ENCODE measurements around the gene NDUFA12.
A peak's percentile ranks its signal among the peaks of the same experiment; 100 is the strongest.

NDUFA12 gene

DNA sequence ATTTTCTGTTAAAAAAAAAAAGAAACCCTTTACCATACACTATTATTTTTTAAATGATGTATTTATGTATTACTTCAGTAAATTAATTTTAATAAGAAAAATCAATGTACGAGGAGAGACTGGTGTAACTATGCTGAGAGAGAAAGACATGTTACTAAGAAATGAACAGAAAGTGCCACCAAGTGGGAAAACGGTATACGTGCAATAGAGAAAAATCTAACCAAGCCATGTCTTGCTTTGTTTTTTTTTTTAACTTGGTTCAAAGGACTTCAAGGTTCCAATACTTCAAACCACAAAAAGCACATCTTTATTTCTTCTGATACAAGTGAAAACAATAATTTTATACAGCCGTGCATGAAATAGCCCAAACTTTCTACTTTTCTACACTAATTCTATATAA is 22.9 kb downstream of the NDUFA12 start (continued):
- TF ChIP-seq, protein P1, sequence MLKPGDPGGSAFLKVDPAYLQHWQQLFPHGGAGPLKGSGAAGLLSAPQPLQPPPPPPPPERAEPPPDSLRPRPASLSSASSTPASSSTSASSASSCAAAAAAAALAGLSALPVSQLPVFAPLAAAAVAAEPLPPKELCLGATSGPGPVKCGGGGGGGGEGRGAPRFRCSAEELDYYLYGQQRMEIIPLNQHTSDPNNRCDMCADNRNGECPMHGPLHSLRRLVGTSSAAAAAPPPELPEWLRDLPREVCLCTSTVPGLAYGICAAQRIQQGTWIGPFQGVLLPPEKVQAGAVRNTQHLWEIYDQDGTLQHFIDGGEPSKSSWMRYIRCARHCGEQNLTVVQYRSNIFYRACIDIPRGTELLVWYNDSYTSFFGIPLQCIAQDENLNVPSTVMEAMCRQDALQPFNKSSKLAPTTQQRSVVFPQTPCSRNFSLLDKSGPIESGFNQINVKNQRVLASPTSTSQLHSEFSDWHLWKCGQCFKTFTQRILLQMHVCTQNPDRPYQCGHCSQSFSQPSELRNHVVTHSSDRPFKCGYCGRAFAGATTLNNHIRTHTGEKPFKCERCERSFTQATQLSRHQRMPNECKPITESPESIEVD (tag by site-specific recombination; IDR thresholded peaks at IDR 0.05): no peak
- TF ChIP-seq, protein P2, sequence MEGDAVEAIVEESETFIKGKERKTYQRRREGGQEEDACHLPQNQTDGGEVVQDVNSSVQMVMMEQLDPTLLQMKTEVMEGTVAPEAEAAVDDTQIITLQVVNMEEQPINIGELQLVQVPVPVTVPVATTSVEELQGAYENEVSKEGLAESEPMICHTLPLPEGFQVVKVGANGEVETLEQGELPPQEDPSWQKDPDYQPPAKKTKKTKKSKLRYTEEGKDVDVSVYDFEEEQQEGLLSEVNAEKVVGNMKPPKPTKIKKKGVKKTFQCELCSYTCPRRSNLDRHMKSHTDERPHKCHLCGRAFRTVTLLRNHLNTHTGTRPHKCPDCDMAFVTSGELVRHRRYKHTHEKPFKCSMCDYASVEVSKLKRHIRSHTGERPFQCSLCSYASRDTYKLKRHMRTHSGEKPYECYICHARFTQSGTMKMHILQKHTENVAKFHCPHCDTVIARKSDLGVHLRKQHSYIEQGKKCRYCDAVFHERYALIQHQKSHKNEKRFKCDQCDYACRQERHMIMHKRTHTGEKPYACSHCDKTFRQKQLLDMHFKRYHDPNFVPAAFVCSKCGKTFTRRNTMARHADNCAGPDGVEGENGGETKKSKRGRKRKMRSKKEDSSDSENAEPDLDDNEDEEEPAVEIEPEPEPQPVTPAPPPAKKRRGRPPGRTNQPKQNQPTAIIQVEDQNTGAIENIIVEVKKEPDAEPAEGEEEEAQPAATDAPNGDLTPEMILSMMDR (tag by site-specific recombination; IDR thresholded peaks at IDR 0.05): 0 out of 2 replicates have a peak, but pooled peaks have one; percentile 16

DNA sequence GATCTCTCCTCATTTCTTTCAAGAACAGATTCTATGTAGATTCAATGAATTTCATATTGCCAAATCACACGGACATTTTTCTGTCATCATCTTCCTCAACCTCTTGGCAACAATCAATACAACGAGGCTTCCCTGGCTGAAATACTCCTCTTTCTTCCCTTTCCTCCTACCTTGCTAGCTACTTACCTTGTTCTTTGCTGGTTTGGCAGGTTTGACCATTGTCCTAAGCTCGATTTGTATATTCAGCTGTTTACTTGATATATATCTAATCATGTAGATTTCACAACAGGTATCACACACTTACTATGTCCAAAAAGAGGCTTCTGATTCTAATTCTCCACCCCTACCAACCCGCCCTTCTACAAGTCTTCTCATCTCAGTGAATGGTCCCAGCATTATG is 23.6 kb downstream of the NDUFA12 start:
- TF ChIP-seq, protein P3, sequence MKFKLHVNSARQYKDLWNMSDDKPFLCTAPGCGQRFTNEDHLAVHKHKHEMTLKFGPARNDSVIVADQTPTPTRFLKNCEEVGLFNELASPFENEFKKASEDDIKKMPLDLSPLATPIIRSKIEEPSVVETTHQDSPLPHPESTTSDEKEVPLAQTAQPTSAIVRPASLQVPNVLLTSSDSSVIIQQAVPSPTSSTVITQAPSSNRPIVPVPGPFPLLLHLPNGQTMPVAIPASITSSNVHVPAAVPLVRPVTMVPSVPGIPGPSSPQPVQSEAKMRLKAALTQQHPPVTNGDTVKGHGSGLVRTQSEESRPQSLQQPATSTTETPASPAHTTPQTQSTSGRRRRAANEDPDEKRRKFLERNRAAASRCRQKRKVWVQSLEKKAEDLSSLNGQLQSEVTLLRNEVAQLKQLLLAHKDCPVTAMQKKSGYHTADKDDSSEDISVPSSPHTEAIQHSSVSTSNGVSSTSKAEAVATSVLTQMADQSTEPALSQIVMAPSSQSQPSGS (tag by site-specific recombination; IDR thresholded peaks at IDR 0.05; ENCODE audit: low read depth): no peak
- TF ChIP-seq ZNF138 (tag by site-specific recombination; IDR thresholded peaks at IDR 0.05; ENCODE audit: borderline replicate concordance) (no peak), ZFP3 (tag by site-specific recombination; IDR thresholded peaks at IDR 0.05; ENCODE audit: low read depth) (no peak), ZNF155 (tag by site-specific recombination; IDR thresholded peaks at IDR 0.05) (no peak), ZNF140 (tag by site-specific recombination; IDR thresholded peaks at IDR 0.05) (no peak), ZNF544 (tag by site-specific recombination; IDR thresholded peaks at IDR 0.05) (no peak), PRDM1 (tag by site-specific recombination; IDR thresholded peaks at IDR 0.05) (no peak), ZNF133 (tag by site-specific recombination; IDR thresholded peaks at IDR 0.05) (no peak), GFI1B (tag by site-specific recombination; IDR thresholded peaks at IDR 0.05) (no peak), ZNF311 (tag by site-specific recombination; IDR thresholded peaks at IDR 0.05; ENCODE audit: borderline replicate concordance) (no peak), ZNF521 (tag by site-specific recombination; IDR thresholded peaks at IDR 0.05) (no peak), MZF1 (tag by site-specific recombination; IDR thresholded peaks at IDR 0.05; ENCODE audit: borderline replicate concordance) (no peak), ZNF837 (tag by site-specific recombination; IDR thresholded peaks at IDR 0.05) (no peak), KLF10 (tag by site-specific recombination; IDR thresholded peaks at IDR 0.05) (no peak), SP3 (tag by site-specific recombination; IDR thresholded peaks at IDR 0.05) (no peak), ZNF624 (tag by site-specific recombination; IDR thresholded peaks at IDR 0.05) (no peak), ZBTB20 (tag by site-specific recombination; IDR thresholded peaks at IDR 0.05) (no peak), ZSCAN30 (tag by site-specific recombination; IDR thresholded peaks at IDR 0.05) (no peak)
- TF ChIP-seq, protein P4, sequence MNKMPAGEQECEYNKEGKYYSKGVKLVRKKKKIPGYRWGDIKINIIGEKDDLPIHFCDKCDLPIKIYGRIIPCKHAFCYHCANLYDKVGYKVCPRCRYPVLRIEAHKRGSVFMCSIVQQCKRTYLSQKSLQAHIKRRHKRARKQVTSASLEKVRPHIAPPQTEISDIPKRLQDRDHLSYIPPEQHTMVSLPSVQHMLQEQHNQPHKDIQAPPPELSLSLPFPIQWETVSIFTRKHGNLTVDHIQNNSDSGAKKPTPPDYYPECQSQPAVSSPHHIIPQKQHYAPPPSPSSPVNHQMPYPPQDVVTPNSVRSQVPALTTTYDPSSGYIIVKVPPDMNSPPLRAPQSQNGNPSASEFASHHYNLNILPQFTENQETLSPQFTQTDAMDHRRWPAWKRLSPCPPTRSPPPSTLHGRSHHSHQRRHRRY (tag by site-specific recombination; IDR thresholded peaks at IDR 0.05): no peak
- TF ChIP-seq, protein P5, sequence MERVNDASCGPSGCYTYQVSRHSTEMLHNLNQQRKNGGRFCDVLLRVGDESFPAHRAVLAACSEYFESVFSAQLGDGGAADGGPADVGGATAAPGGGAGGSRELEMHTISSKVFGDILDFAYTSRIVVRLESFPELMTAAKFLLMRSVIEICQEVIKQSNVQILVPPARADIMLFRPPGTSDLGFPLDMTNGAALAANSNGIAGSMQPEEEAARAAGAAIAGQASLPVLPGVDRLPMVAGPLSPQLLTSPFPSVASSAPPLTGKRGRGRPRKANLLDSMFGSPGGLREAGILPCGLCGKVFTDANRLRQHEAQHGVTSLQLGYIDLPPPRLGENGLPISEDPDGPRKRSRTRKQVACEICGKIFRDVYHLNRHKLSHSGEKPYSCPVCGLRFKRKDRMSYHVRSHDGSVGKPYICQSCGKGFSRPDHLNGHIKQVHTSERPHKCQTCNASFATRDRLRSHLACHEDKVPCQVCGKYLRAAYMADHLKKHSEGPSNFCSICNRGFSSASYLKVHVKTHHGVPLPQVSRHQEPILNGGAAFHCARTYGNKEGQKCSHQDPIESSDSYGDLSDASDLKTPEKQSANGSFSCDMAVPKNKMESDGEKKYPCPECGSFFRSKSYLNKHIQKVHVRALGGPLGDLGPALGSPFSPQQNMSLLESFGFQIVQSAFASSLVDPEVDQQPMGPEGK (tag by site-specific recombination; IDR thresholded peaks at IDR 0.05): no peak
- no peaks in the 10 kb centered on the region for H3K4me1 ChIP-seq (ENCODE audit: control insufficient read depth, insufficient read depth, low read length)
- H3K36me3 ChIP-seq (ENCODE audit: control insufficient read depth in 2 of 2, insufficient read depth in 1 of 2, low read length in 2 of 2): no peaks in the 10 kb centered on the region; a peak in 1 of 3 replicates
- no peak overlapping the region for H3K4me3 ChIP-seq (ENCODE audit: low read depth, low read length)
- POLR2A ChIA-PET: no interaction called here
- H3K27ac ChIP-seq (ENCODE audit: extremely low read depth, low read depth, low read length): no peak overlapping the region
- no peaks in the 10 kb centered on the region for H3K9me3 ChIP-seq (ENCODE audit: control insufficient read depth, insufficient read depth, low read depth, low read length)
- CTCF ChIA-PET: interaction anchor here (0.7 kb wide), 1 partner anchor 85 kb away, joined by 4 read pairs; no protein-coding TSS in a partner anchor
